AG08395 (cell line): Measurements from ENCODE around the gene SLAMF7.

Experiments
- DNase-seq: peaks from one replicate; pipeline ENCODE4 v3.0.0; 2012; ENCODE audit warnings: mixed read lengths, low spot score

Gene SLAMF7

GRCh38 chr1:160801836-160802580 lies 63.0 kb downstream of the SLAMF7 start:
- no peak for DNase-seq
